NT2/D1 (cell line): ENCODE results near the gene IL20RA.
"Not testable (repeated sequence)": the region's sequence is repeated elsewhere in the genome, so short reads cannot be mapped to it uniquely, and the experiment has no call there.

ENCODE experiments used
- DNase-seq: peaks from one replicate; pipeline ENCODE4 v3.0.0-alpha.2; 2011; ENCODE audit warnings: low read depth, low spot score
- H3K27me3 ChIP-seq: 2 replicates; pipeline ENCODE4 v1.6.0; 2011; ENCODE audit warnings: mild to moderate bottlenecking; ENCODE audit not compliant: insufficient read length, insufficient read depth
- H3K36me3 ChIP-seq: 2 replicates; pipeline ENCODE4 v1.6.1; 2011; ENCODE audit warnings: mild to moderate bottlenecking, low read length, mixed read lengths; ENCODE audit not compliant: insufficient read depth, insufficient read length
- H3K4me1 ChIP-seq: 2 replicates; pipeline ENCODE4 v1.5.1; 2011; ENCODE audit not compliant: insufficient read depth, insufficient read length
- H3K4me3 ChIP-seq: 2 replicates; pipeline ENCODE4 v1.5.1; 2011; ENCODE audit warnings: low read depth; ENCODE audit not compliant: insufficient read length
- H3K9ac ChIP-seq: 2 replicates; pipeline ENCODE4 v1.6.0; 2011; ENCODE audit warnings: low read depth; ENCODE audit not compliant: insufficient read length
- H3K9me3 ChIP-seq: 2 replicates; pipeline ENCODE4 v1.5.1; 2011; ENCODE audit warnings: mild to moderate bottlenecking, low read length; ENCODE audit not compliant: insufficient read depth
- SUZ12 ChIP-seq: IDR thresholded peaks from 2 replicates; pipeline ENCODE4 v1.6.1; 2011; ENCODE audit not compliant: insufficient read length, insufficient read depth; ENCODE audit errors: extremely low read depth
- YY1 ChIP-seq: IDR thresholded peaks from 2 replicates; pipeline ENCODE4 v1.6.1; 2011; ENCODE audit not compliant: insufficient read length, insufficient read depth
- ZNF274 ChIP-seq: IDR thresholded peaks from 2 replicates; pipeline ENCODE4 v1.6.1; 2011; ENCODE audit warnings: mild to moderate bottlenecking, low read depth, low read length

The IL20RA gene

GRCh38 chr6:136968837-136969236 lies 75.9 kb downstream of the IL20RA start:
- TF ChIP-seq ZNF274 (no peak), YY1 (no peak), SUZ12 (no peak)
- no peak overlapping the region for H3K4me3 ChIP-seq
- no peaks in the 10 kb centered on the region for H3K27me3 ChIP-seq
- H3K9me3 ChIP-seq, result no peaks in the 10 kb centered on the region
- H3K36me3 ChIP-seq, result no peaks in the 10 kb centered on the region
- DNase-seq, result no peak
- no peak overlapping the region for H3K9ac ChIP-seq
- H3K4me1 ChIP-seq, result no peaks in the 10 kb centered on the region

DNA sequence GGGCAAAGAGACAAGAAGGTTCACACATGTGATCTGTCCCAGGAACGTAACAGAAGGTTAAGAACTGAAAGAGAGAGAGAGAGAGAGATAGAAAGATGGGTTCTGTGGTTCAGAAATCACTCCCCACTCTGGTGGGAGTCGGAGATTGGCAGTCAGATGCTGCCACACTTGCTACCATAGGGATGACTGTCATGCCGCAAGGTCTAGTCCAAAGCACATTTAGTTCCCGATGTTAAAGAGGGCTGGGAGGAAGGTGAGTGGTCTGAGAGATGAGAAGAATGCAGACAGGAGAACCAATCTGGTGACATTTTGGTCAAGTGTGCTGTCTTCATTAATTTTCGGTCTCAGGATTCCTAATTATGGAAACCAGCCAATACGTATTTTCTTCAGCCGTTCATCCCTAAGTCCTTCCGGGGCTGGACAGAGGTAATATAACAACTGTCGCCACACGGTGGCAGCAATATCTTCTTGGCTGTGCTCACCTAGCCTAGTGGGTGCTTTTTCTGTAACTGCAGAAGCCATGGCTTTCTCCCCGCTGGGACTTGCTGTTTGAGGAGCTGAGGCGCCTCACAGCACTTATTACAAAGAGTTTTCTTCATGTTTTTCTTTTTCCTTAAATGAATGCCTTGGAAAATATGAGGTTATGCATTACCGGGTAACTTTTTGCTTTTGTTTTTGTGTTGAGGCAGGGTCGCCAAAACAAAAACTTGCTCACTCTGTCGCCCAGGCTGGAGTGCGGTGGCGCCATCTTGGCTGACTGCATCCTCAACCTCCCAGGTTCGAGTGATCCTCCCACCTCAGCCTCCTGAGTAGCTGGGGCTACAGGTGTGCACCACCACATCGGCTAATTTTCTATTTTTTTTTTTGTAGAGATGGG lies 76.7 kb downstream of the IL20RA start:
- Histone ChIP-seq H3K9ac (no peak overlapping the region), H3K36me3 (no peaks in the 10 kb centered on the region), H3K9me3 (no peaks in the 10 kb centered on the region), H3K4me3 (no peak overlapping the region), H3K27me3 (no peaks in the 10 kb centered on the region), H3K4me1 (no peaks in the 10 kb centered on the region)
- no peak for DNase-seq
- TF ChIP-seq ZNF274 (no peak), SUZ12 (no peak), YY1 (no peak)

DNA sequence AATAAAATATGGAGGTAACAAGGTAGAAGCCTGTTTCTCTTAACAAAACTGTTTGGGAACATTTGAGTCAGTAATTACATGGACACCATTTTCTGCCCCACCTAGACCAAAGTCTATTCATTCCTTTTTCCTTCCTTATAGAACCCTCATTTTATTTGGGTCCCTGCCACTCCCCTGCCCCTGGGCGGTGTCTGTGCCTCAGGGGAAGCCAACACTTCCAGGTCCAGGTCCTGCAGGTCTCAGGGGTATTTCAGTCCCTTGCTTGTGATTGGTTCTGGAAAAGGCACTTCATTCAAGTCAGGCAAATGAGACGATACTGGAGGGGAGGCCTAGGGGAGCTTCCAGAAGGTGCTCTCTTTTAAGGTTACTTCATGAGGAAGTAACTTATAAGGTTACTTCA lies 80.4 kb downstream of the IL20RA start:
- TF ChIP-seq SUZ12 (no peak), YY1 (no peak), ZNF274 (no peak)
- DNase-seq, result no peak
- Histone ChIP-seq H3K4me3 (no peak overlapping the region), H3K27me3 (no peaks in the 10 kb centered on the region), H3K9ac (no peak overlapping the region), H3K4me1 (peaks cover 6% of the 10 kb centered on the region), H3K9me3 (no peaks in the 10 kb centered on the region), H3K36me3 (no peaks in the 10 kb centered on the region)

DNA sequence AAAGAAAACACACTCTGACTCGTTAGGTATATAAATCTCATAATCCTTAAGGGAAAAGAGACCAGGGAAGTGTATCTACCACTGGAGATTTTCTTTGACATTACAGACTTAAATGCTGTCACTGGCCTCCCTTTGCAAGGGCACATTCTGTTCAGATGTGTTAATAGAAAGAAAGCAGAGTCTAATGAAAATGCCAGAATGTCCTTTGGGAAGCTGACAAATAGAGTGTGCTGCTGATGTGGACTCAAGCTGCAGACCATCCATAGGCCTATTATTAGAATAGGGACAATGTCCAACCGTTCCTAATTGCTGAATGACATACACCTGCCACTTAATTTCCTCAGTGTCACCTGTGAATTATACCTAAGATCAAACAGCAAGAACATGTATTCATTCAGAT lies 81.5 kb downstream of the IL20RA start:
- Histone ChIP-seq H3K27me3 (no peaks in the 10 kb centered on the region), H3K9me3 (no peaks in the 10 kb centered on the region), H3K4me3 (no peak overlapping the region), H3K36me3 (no peaks in the 10 kb centered on the region), H3K9ac (no peak overlapping the region), H3K4me1 (peaks cover 8% of the 10 kb centered on the region)
- no peak for DNase-seq
- TF ChIP-seq SUZ12, result no peak
- no peak for TF ChIP-seq YY1
- TF ChIP-seq ZNF274, result no peak

- Histone ChIP-seq H3K36me3 (no peaks in the 10 kb centered on the region), H3K4me1 (peaks cover 10% of the 10 kb centered on the region), H3K9ac (no peak overlapping the region), H3K4me3 (no peak overlapping the region), H3K9me3 (no peaks in the 10 kb centered on the region), H3K27me3 (no peaks in the 10 kb centered on the region)
- TF ChIP-seq SUZ12 (no peak), YY1 (no peak), ZNF274 (no peak)
- DNase-seq, result peak; percentile 33
Measured at GRCh38 chr6:136962661-136963060, 82.1 kb downstream of the IL20RA start.

DNA sequence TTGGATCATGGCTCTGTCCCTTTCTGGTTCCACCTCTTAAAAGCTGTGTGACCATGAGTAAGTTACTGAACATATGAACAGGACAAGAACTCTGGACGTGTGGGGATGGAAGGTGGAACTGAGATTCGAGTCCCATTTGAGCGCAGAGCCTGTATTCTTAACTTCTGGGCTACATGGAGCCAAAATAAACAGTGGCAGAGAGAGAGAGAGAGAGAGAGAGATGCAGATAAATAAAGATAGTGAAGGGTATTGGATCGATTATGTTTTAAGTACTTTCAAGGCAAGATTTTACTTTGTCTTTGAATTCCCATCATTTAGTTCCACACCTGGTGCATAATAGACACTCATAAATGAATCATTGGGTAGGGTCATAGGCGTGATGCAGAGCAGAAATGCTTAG lies 82.9 kb downstream of the IL20RA start:
- no peak overlapping the region for H3K9ac ChIP-seq
- no peaks in the 10 kb centered on the region for H3K27me3 ChIP-seq
- TF ChIP-seq SUZ12 (no peak), YY1 (no peak), ZNF274 (no peak)
- DNase-seq, result no peak
- no peaks in the 10 kb centered on the region for H3K36me3 ChIP-seq
- H3K4me3 ChIP-seq, result no peak overlapping the region
- H3K9me3 ChIP-seq, result no peaks in the 10 kb centered on the region
- H3K4me1 ChIP-seq, result peaks cover 13% of the 10 kb centered on the region

- DNase-seq, result no peak
- no peak overlapping the region for H3K9ac ChIP-seq
- no peak for TF ChIP-seq YY1
- no peak for TF ChIP-seq ZNF274
- TF ChIP-seq SUZ12, result no peak
- no peak overlapping the region for H3K4me3 ChIP-seq
- no peaks in the 10 kb centered on the region for H3K36me3 ChIP-seq
- no peaks in the 10 kb centered on the region for H3K9me3 ChIP-seq
- no peaks in the 10 kb centered on the region for H3K27me3 ChIP-seq
- H3K4me1 ChIP-seq, result peaks cover 13% of the 10 kb centered on the region
Measured at GRCh38 chr6:136960781-136961180, 84.0 kb downstream of the IL20RA start.

- peaks cover 13% of the 10 kb centered on the region for H3K4me1 ChIP-seq
- not testable (repeated sequence) for H3K9me3 ChIP-seq, DNase-seq, H3K27me3 ChIP-seq, H3K36me3 ChIP-seq, H3K4me3 ChIP-seq, H3K9ac ChIP-seq
Measured at GRCh38 chr6:136959935-136960334, 84.8 kb downstream of the IL20RA start.
